ENCODE results near the gene URI1. TPM values are rescaled to one million over a fixed set of nuclear protein-coding genes. Genes with fewer than 3 reads are reported as not detected.
"Not testable (repeated sequence)": the region's sequence is repeated elsewhere in the genome, so short reads cannot be mapped to it uniquely, and the experiment has no call there.

Gene URI1
- total RNA-seq, 1 donor from 2014 or later: 90.8 TPM

- DNase-seq: no peak
Measured at GRCh38 chr19:29942404-29943261, 594 bp downstream of the URI1 start.

GRCh38 chr19:29943615-29944014 is 1.6 kb downstream of the URI1 start:
- no peak for DNase-seq

- DNase-seq: no peak
Measured at GRCh38 chr19:29944390-29945012, 2.5 kb downstream of the URI1 start.

- DNase-seq: no peak
Measured at GRCh38 chr19:29945017-29945416, 3.0 kb downstream of the URI1 start.

- no peak for DNase-seq
Measured at GRCh38 chr19:29945433-29945832, 3.4 kb downstream of the URI1 start.

GRCh38 chr19:29946645-29947044 is 4.6 kb downstream of the URI1 start:
- DNase-seq: no peak

- no peak for DNase-seq
Measured at GRCh38 chr19:29947871-29948270, 5.8 kb downstream of the URI1 start.

- DNase-seq: not testable (repeated sequence)
Measured at GRCh38 chr19:29948759-29949470, 6.9 kb downstream of the URI1 start.

GRCh38 chr19:29952177-29952576 is 10.1 kb downstream of the URI1 start:
- no peak for DNase-seq

- no peak for DNase-seq
Measured at GRCh38 chr19:29952646-29953045, 10.6 kb downstream of the URI1 start.

- DNase-seq: no peak
Measured at GRCh38 chr19:29953352-29954247, 11.6 kb downstream of the URI1 start.

GRCh38 chr19:29956855-29957254 is 14.8 kb downstream of the URI1 start:
- DNase-seq: no peak

GRCh38 chr19:29961311-29961710 is 19.3 kb downstream of the URI1 start:
- no peak for DNase-seq

GRCh38 chr19:29962793-29963192 is 20.8 kb downstream of the URI1 start:
- DNase-seq: no peak

- no peak for DNase-seq
Measured at GRCh38 chr19:29963576-29963975, 21.5 kb downstream of the URI1 start.

- DNase-seq: no peak
Measured at GRCh38 chr19:29964171-29964570, 22.1 kb downstream of the URI1 start.

GRCh38 chr19:29965492-29965891 is 23.5 kb downstream of the URI1 start:
- no peak for DNase-seq

GRCh38 chr19:29966142-29966541 is 24.1 kb downstream of the URI1 start:
- not testable (repeated sequence) for DNase-seq

- DNase-seq: no peak
Measured at GRCh38 chr19:29966588-29967249, 24.7 kb downstream of the URI1 start.

- no peak for DNase-seq
Measured at GRCh38 chr19:29967623-29968022, 25.6 kb downstream of the URI1 start.

GRCh38 chr19:29969891-29970290 is 27.9 kb downstream of the URI1 start:
- DNase-seq: no peak

GRCh38 chr19:29971002-29971401 is 29.0 kb downstream of the URI1 start:
- DNase-seq: no peak
